GM12878 (cell line): ENCODE data around the gene CARS2. TPM values are rescaled to one million over a fixed set of nuclear protein-coding genes. Genes with fewer than 3 reads are reported as not detected.

ENCODE experiments used
- ATAC-seq: fragments of 200-7000 bp; cut with Tn5 transposase; 3 replicates; pipeline ENCODE4 v1.9.1; 2020; ENCODE audit warnings: mild to moderate bottlenecking, moderate library complexity
- BruUV-seq: library from RNA; stranded (reverse); fragments of 400-500 nt; replicated peaks from 2 replicates; lab custom pipeline; 2021; lab: Mats Ljungman, UMichigan
- CTCF ChIA-PET: fragments of 300-600 bp; sonication (Branson Sonifier 250); formaldehyde crosslinking; extraction: SDS; loops from one replicate; lab custom pipeline; 2021; ENCODE audit warnings: inconsistent platforms; lab: Yijun Ruan, JAX
- POLR2A ChIA-PET: fragments of 350-600 bp; formaldehyde crosslinking; extraction: SDS; loops from one replicate; lab custom pipeline; 2021; ENCODE audit warnings: inconsistent platforms; lab: Charles Lee
- RAD21 ChIA-PET: fragments of 300-600 bp; sonication (Branson Sonifier 250); formaldehyde crosslinking; loops from one replicate; lab custom pipeline; 2023; ENCODE audit warnings: antibody characterized with exemption; ENCODE audit not compliant: unreplicated experiment; lab: Charles Lee
- SMC1A ChIA-PET: fragments of 300-600 bp; sonication (Branson Sonifier 250); formaldehyde crosslinking; loops from one replicate; lab custom pipeline; 2023; ENCODE audit not compliant: unreplicated experiment, uncharacterized antibody; lab: Charles Lee
- DNase-seq: peaks from one replicate; pipeline ENCODE4 v3.0.0-alpha.2; 2011; ENCODE audit warnings: low read depth, low spot score
- FAIRE-seq: peaks from 3 replicates; lab custom pipeline; 2011; peaks lifted over from hg19 to GRCh38; lab: Jason Lieb, UNC
- H2AFZ ChIP-seq: 2 replicates; pipeline ENCODE4 v1.6.0; 2011; ENCODE audit warnings: low read depth, low read length, control low read depth; ENCODE audit not compliant: control insufficient read depth
- H3K27ac ChIP-seq: 2 replicates; pipeline ENCODE4 v1.5.1; 2011; ENCODE audit warnings: control low read depth; ENCODE audit not compliant: control insufficient read depth, insufficient read depth
- H3K27me3 ChIP-seq, 2 experiments: replicated peaks in 1 of 2; 2 replicates each; pipeline versions ENCODE4 v1.6.0 to v1.6.1; 2011; ENCODE audit warnings: low read length in 1 of 2; ENCODE audit not compliant: control insufficient read depth in 2 of 2, insufficient read depth in 2 of 2
- H3K36me3 ChIP-seq, 2 experiments: 2 replicates each; pipeline ENCODE4 v1.5.1; 2011; ENCODE audit warnings: low read length in 1 of 2; ENCODE audit not compliant: control insufficient read depth in 2 of 2, insufficient read depth in 2 of 2
- H3K4me1 ChIP-seq: 2 replicates; pipeline ENCODE4 v1.6.1; 2011; ENCODE audit warnings: mild to moderate bottlenecking, low read length, moderate library complexity, mixed read lengths; ENCODE audit not compliant: control insufficient read depth, insufficient read depth
- H3K4me2 ChIP-seq: 2 replicates; pipeline ENCODE4 v1.6.0; 2011; ENCODE audit warnings: control low read depth; ENCODE audit not compliant: control insufficient read depth, insufficient read depth
- H3K4me3 ChIP-seq: fragments of 200-600 bp; sonication (generic); 2 replicates; pipeline ENCODE4 v1.5.1; 2016
- H3K79me2 ChIP-seq: 2 replicates; pipeline ENCODE4 v1.6.0; 2011; ENCODE audit warnings: low read length; ENCODE audit not compliant: control insufficient read depth, insufficient read depth
- H3K9ac ChIP-seq: 2 replicates; pipeline ENCODE4 v1.8.0; 2011; ENCODE audit warnings: low read length, control low read depth, mixed read lengths; ENCODE audit not compliant: control insufficient read depth, insufficient read depth
- H3K9me3 ChIP-seq: replicated peaks from 3 replicates; pipeline ENCODE4 v1.5.1; 2011; ENCODE audit warnings: mild to moderate bottlenecking, low read length; ENCODE audit not compliant: control insufficient read depth, insufficient read depth
- H4K20me1 ChIP-seq: 2 replicates; pipeline ENCODE4 v1.6.0; 2011; ENCODE audit not compliant: control insufficient read depth, insufficient read depth
- CEBPB ChIP-seq, 2 experiments: fragments of 150-350 bp in 1 of 2; IDR thresholded peaks; 2 replicates each; pipeline ENCODE4 v1.6.1; 2012 to 2014; ENCODE audit warnings: low read depth in 2 of 2, low read length in 2 of 2, borderline replicate concordance in 1 of 2, inconsistent platforms in 1 of 2
- CEBPZ ChIP-seq: fragments of 150-350 bp; IDR thresholded peaks from 2 replicates; pipeline ENCODE4 v1.6.1; 2016; ENCODE audit warnings: low read depth, low read length
- CREB1 ChIP-seq: IDR thresholded peaks from 2 replicates; pipeline ENCODE4 v1.6.1; 2012; ENCODE audit warnings: low read depth, mild to moderate bottlenecking, inconsistent platforms
- E2F8 ChIP-seq: fragments of 450-650 bp; IDR thresholded peaks from 2 replicates; pipeline ENCODE4 v1.6.1; 2018; ENCODE audit warnings: mild to moderate bottlenecking, low read depth, moderate library complexity; ENCODE audit not compliant: partially characterized antibody
- MYC ChIP-seq: IDR thresholded peaks from 2 replicates; pipeline ENCODE4 v1.6.1; 2011; ENCODE audit warnings: mild to moderate bottlenecking, low read length, moderate library complexity, inconsistent platforms; ENCODE audit not compliant: insufficient read depth, insufficient replicate concordance, insufficient read length, severe bottlenecking
- NFXL1 ChIP-seq: fragments of 450-650 bp; IDR thresholded peaks from 2 replicates; pipeline ENCODE4 v1.6.1; 2017; ENCODE audit warnings: antibody characterized with exemption, mild to moderate bottlenecking, borderline replicate concordance
- PAX5 ChIP-seq: IDR thresholded peaks from 2 replicates; pipeline ENCODE4 v1.6.1; 2011; ENCODE audit warnings: low read depth, low read length, borderline replicate concordance
- POU2F2 ChIP-seq: IDR thresholded peaks from 3 replicates; pipeline ENCODE4 v1.6.1; 2011; ENCODE audit warnings: low read depth, mild to moderate bottlenecking, low read length, borderline replicate concordance
- RELA ChIP-seq: fragments of 450-650 bp; IDR thresholded peaks from 2 replicates; pipeline ENCODE4 v1.8.0; 2014; ENCODE audit warnings: borderline replicate concordance; ENCODE audit not compliant: partially characterized antibody
- RFX5 ChIP-seq: IDR thresholded peaks from 2 replicates; pipeline ENCODE4 v1.6.1; 2011; ENCODE audit warnings: low read depth, low read length, improper control_type of control experiment
- SMARCA5 ChIP-seq: fragments of 450-650 bp; IDR thresholded peaks from 2 replicates; pipeline ENCODE4 v1.6.1; 2017; ENCODE audit warnings: mild to moderate bottlenecking
- TARDBP ChIP-seq: IDR thresholded peaks from 2 replicates; pipeline ENCODE4 v1.6.1; 2016; ENCODE audit warnings: borderline replicate concordance
- TCF12 ChIP-seq: IDR thresholded peaks from 2 replicates; pipeline ENCODE4 v1.6.1; 2011; ENCODE audit warnings: low read depth, mild to moderate bottlenecking, low read length
- TCF7 ChIP-seq: IDR thresholded peaks from 2 replicates; pipeline ENCODE4 v1.6.1; 2014; ENCODE audit warnings: antibody characterized with exemption, borderline replicate concordance
- WRNIP1 ChIP-seq: IDR thresholded peaks from 2 replicates; pipeline ENCODE4 v1.6.1; 2011; ENCODE audit warnings: low read depth, low read length, improper control_type of control experiment, borderline replicate concordance
- ZBED1 ChIP-seq: IDR thresholded peaks from 2 replicates; pipeline ENCODE4 v1.6.1; 2016; ENCODE audit warnings: borderline replicate concordance
- WGBS: methylation state at CpG from one replicate; pipeline ENCODE4 v1.1.6; 2016; ENCODE audit warnings: low lambda C conversion rate; ENCODE audit not compliant: insufficient replicate concordance, insufficient coverage; ENCODE audit errors: missing lambda C conversion rate; 5-methylcytosine and 5-hydroxymethylcytosine counted together
- in situ Hi-C: fragments of 300-500 bp; cut with MboI; formaldehyde crosslinking; loops from 9 replicates; pipeline ENCODE4 v1.14.3; 2018; ENCODE audit warnings: mixed read lengths
- intact Hi-C: fragments of 100-400 bp; cut with micrococcal nuclease; formaldehyde crosslinking; loops from one replicate; pipeline ENCODE4 v1.14.2; 2022; ENCODE audit not compliant: unreplicated experiment
- polyA plus RNA-seq, 11 experiments: library from polyadenylated mRNA; depleted of rRNA in 4 of 11; unstranded in 6 of 11; stranded (reverse) in 5 of 11; fragments of >200 nt; fragmentation: Nextera tagmentation in 4 of 11; fragmentation: Illumina TruSeq in 1 of 11; extraction: Ambion mirVana in 4 of 11; extraction: Trizol in 1 of 11; gene quantifications; 1 replicate in 1 of 11; 2 replicates in 10 of 11; pipeline versions ENCODE4 v1.2.1 to v1.2.3, GENCODE V29; 2011 to 2016; ENCODE audit warnings: inconsistent platforms in 2 of 11, missing spikeins in 2 of 11, low read depth in 1 of 11
- total RNA-seq, 4 experiments: library from RNA; depleted of rRNA in 3 of 4; stranded (reverse); fragments of >200 nt in 3 of 4; fragmentation: Illumina TruSeq in 1 of 4; extraction: Trizol in 1 of 4; gene quantifications; 2 replicates each; pipeline versions ENCODE4 v1.2.1 to v1.2.3, GENCODE V29; 2013 to 2021

Gene CARS2
- total and polyA plus RNA-seq, 10 of the 15 experiments (the other 5 are each of a cell fraction or from before 2014, with no cell fraction given) = 4.2 to 101 (median 61.5) TPM

GRCh38 chr13:110618167-110618566 is 87.7 kb downstream of the CARS2 start:
- RAD21 ChIA-PET = interaction anchor here (0.6 to 4.3 kb wide), 6 partner anchors 22 to 396 kb away, joined by 3 to 22 read pairs (median 4); no protein-coding TSS in a partner anchor
- Histone ChIP-seq H3K27me3 (no peaks in the 10 kb centered on the region), H3K27ac (no peak overlapping the region), H3K79me2 (peaks cover 70% of the 10 kb centered on the region), H3K4me1 (peaks cover 10% of the 10 kb centered on the region), H3K9ac (no peak overlapping the region), H3K9me3 (no peaks in the 10 kb centered on the region), H3K36me3 (peaks cover 1 to 3% of the 10 kb centered on the region in 2 experiments), H2AFZ (no peak overlapping the region), H3K4me3 (no peak overlapping the region), H4K20me1 (peaks cover 2% of the 10 kb centered on the region; the same call in 1 of the 2 replicates), H3K4me2 (no peak overlapping the region)
- SMC1A ChIA-PET = interaction anchor here (1.0 to 2.7 kb wide), 7 partner anchors 22 to 200 kb away, joined by 3 to 8 read pairs (median 4); no protein-coding TSS in a partner anchor
- BruUV-seq = no TSS peak
- FAIRE-seq (no peak), ATAC-seq (no peak), DNase-seq (no peak)
- POLR2A ChIA-PET = interaction anchor here (1.2 to 1.6 kb wide), 3 partner anchors 11 to 97 kb away, joined by 3 to 6 read pairs (median 4); no protein-coding TSS in a partner anchor
- in situ Hi-C loops (no loop called here), intact Hi-C loops (loop anchor here (5.0 kb wide), 2 partner anchors 59 to 294 kb away; no protein-coding TSS in a partner anchor)
- CTCF ChIA-PET = interaction anchor here (0.8 to 3.1 kb wide), 7 partner anchors 13 to 204 kb away, joined by 3 to 18 read pairs (median 9); no protein-coding TSS in a partner anchor
- TF ChIP-seq ZBED1 = no peak
- TF ChIP-seq RELA = no peak
- TF ChIP-seq TARDBP = no peak
- TF ChIP-seq CEBPZ = no peak
- no peak for TF ChIP-seq NFXL1
- no peak for TF ChIP-seq PAX5
- TF ChIP-seq WRNIP1 = no peak
- TF ChIP-seq E2F8 = no peak
- TF ChIP-seq CREB1 = no peak
- TF ChIP-seq CEBPB (IDR thresholded peaks at IDR 0.05; ENCODE audit: borderline replicate concordance in 1 of 2, low read depth in 2 of 2, low read length in 2 of 2) = no peak
- TF ChIP-seq RFX5 = no peak
- TF ChIP-seq TCF12 = no peak
- TF ChIP-seq MYC = no peak
- TF ChIP-seq POU2F2 = no peak
- TF ChIP-seq SMARCA5 = no peak
- TF ChIP-seq TCF7 = no peak
- 98% methylated on average over 8 of the region's 8 CpGs for WGBS
